CD14-positive monocyte (primary cell): ENCODE data around the gene IGSF10. TPM values are rescaled to one million over a fixed set of nuclear protein-coding genes. Genes with fewer than 3 reads are reported as not detected.

Source experiments
- DNase-seq, 3 donors: peaks; one replicate each; pipeline ENCODE4 v3.0.0-alpha.2; 2011 to 2022
- H2AFZ ChIP-seq: 2 replicates; pipeline ENCODE4 v1.6.0; 2012; ENCODE audit warnings: mild to moderate bottlenecking, low read depth, low read length, inconsistent platforms; ENCODE audit not compliant: insufficient read depth, poor library complexity, severe bottlenecking
- H3K27ac ChIP-seq, 2 donors: 1 replicate in 1 of 2; 2 replicates in 1 of 2; pipeline ENCODE4 v1.5.1; 2012 to 2013; ENCODE audit warnings: low read length in 2 of 2, control low read depth in 1 of 2, inconsistent platforms in 1 of 2, low read depth in 1 of 2, mild to moderate bottlenecking in 1 of 2
- H3K27me3 ChIP-seq, 2 donors: one replicate each; pipeline versions ENCODE4 v1.6.0 to v1.6.1; 2011 to 2013; ENCODE audit warnings: low read length in 2 of 2; ENCODE audit not compliant: control insufficient read depth in 2 of 2, insufficient read depth in 2 of 2
- H3K36me3 ChIP-seq, 2 donors: replicated peaks in 1 of 2; 1 replicate in 1 of 2; 2 replicates in 1 of 2; pipeline versions ENCODE4 v1.5.1 to v1.6.1; 2012 to 2013; ENCODE audit warnings: low read length in 2 of 2, control low read depth in 1 of 2, inconsistent platforms in 1 of 2, mild to moderate bottlenecking in 1 of 2; ENCODE audit not compliant: insufficient read depth in 2 of 2, control insufficient read depth in 1 of 2
- H3K4me1 ChIP-seq, 2 donors: 1 replicate in 1 of 2; 2 replicates in 1 of 2; pipeline versions ENCODE4 v1.5.1 to v1.6.1; 2012 to 2013; ENCODE audit warnings: low read length in 2 of 2, control low read depth in 1 of 2, inconsistent platforms in 1 of 2, mild to moderate bottlenecking in 1 of 2, moderate library complexity in 1 of 2; ENCODE audit not compliant: insufficient read depth in 2 of 2, control insufficient read depth in 1 of 2
- H3K4me2 ChIP-seq: replicated peaks from 2 replicates; pipeline ENCODE3; 2012; ENCODE audit warnings: low read length, moderate library complexity, mild to moderate bottlenecking; ENCODE audit not compliant: poor library complexity, severe bottlenecking; ENCODE audit errors: extremely low read depth
- H3K4me3 ChIP-seq, 3 experiments: fragments of 200-600 bp in 1 of 3; sonication (generic) in 1 of 3; replicated peaks in 1 of 3; 1 replicate in 2 of 3; 2 replicates in 1 of 3; pipeline ENCODE4 v1.5.1; 2011 to 2013; ENCODE audit warnings: low read length in 3 of 3, mild to moderate bottlenecking in 3 of 3, control low read depth in 2 of 3, low read depth in 2 of 3, inconsistent platforms in 1 of 3, moderate library complexity in 1 of 3
- H3K79me2 ChIP-seq: 2 replicates; pipeline ENCODE4 v1.6.0; 2012; ENCODE audit warnings: mild to moderate bottlenecking, control low read depth, inconsistent platforms, low read length, moderate library complexity; ENCODE audit not compliant: insufficient read depth
- H3K9ac ChIP-seq: 2 replicates; pipeline ENCODE4 v1.6.0; 2017; ENCODE audit warnings: low read length, mild to moderate bottlenecking; ENCODE audit not compliant: insufficient read depth, poor library complexity, severe bottlenecking
- H3K9me3 ChIP-seq, 2 donors: replicated peaks in 1 of 2; 1 replicate in 1 of 2; 2 replicates in 1 of 2; pipeline versions ENCODE4 v1.5.1 to v1.6.1; 2012 to 2013; ENCODE audit warnings: low read length in 2 of 2, control low read depth in 1 of 2; ENCODE audit not compliant: control insufficient read depth in 1 of 2, insufficient read depth in 1 of 2
- H4K20me1 ChIP-seq: 2 replicates; pipeline ENCODE4 v1.6.0; 2012; ENCODE audit warnings: mild to moderate bottlenecking, low read length, control low read depth, moderate library complexity; ENCODE audit not compliant: insufficient read depth
- H3K27ac Mint-ChIP-seq, 7 donors: one replicate each; pipeline ENCODE4 v1.8.0; 2020; ENCODE audit warnings: mild to moderate bottlenecking in 7 of 7, mixed read lengths in 7 of 7, moderate library complexity in 6 of 7, inconsistent platforms in 2 of 7
- H3K27me3 Mint-ChIP-seq, 3 donors: one replicate each; pipeline ENCODE4 v1.8.0; 2021 to 2022; ENCODE audit warnings: low read depth in 3 of 3, mild to moderate bottlenecking in 3 of 3, mixed read lengths in 3 of 3, moderate library complexity in 3 of 3, inconsistent platforms in 1 of 3
- H3K36me3 Mint-ChIP-seq, 2 donors: one replicate each; pipeline ENCODE4 v1.8.0; 2020; ENCODE audit warnings: mixed read lengths in 2 of 2, inconsistent platforms in 1 of 2, mild to moderate bottlenecking in 1 of 2
- H3K4me1 Mint-ChIP-seq: one replicate; pipeline ENCODE4 v1.8.0; 2020; ENCODE audit warnings: mild to moderate bottlenecking, mixed read lengths
- H3K4me3 Mint-ChIP-seq, 2 donors: one replicate each; pipeline ENCODE4 v1.8.0; 2020; ENCODE audit warnings: mild to moderate bottlenecking in 2 of 2, mixed read lengths in 2 of 2, moderate library complexity in 1 of 2
- H3K9me3 Mint-ChIP-seq, 7 donors: one replicate each; pipeline ENCODE4 v1.8.0; 2020 to 2022; ENCODE audit warnings: mixed read lengths in 7 of 7, mild to moderate bottlenecking in 6 of 7, moderate library complexity in 6 of 7, inconsistent platforms in 2 of 7
- WGBS: methylation state at CpG from one replicate; pipeline ENCODE4 v1.1.5; 2013; ENCODE audit warnings: missing lambda C conversion rate; ENCODE audit not compliant: insufficient coverage; 5-methylcytosine and 5-hydroxymethylcytosine counted together
- intact Hi-C, 2 donors: fragments of 100-400 bp; cut with micrococcal nuclease; formaldehyde crosslinking; loops; one replicate each; pipeline versions ENCODE4 v1.15.0 to v1.15.1; 2023
- polyA plus RNA-seq, 3 donors: library from polyadenylated mRNA; depleted of rRNA in 1 of 3; unstranded in 2 of 3; stranded (reverse) in 1 of 3; fragments of 300-500 nt in 2 of 3; fragments of >200 nt in 1 of 3; fragmentation: Illumina TruSeq in 2 of 3; gene quantifications; 1 replicate in 2 of 3; 2 replicates in 1 of 3; pipeline ENCODE4 v1.2.3, GENCODE V29; 2012 to 2021
- TF ChIP-seq, protein P1 (sequence below): fragments of 200-600 bp; IDR thresholded peaks from one replicate; pipeline ENCODE4 v1.8.0; 2022; ENCODE audit warnings: antibody characterized with exemption, mild to moderate bottlenecking

The IGSF10 gene
- polyA plus RNA-seq, 3 donors = 0.05 to 0.29 TPM; not detected in 1

DNA sequence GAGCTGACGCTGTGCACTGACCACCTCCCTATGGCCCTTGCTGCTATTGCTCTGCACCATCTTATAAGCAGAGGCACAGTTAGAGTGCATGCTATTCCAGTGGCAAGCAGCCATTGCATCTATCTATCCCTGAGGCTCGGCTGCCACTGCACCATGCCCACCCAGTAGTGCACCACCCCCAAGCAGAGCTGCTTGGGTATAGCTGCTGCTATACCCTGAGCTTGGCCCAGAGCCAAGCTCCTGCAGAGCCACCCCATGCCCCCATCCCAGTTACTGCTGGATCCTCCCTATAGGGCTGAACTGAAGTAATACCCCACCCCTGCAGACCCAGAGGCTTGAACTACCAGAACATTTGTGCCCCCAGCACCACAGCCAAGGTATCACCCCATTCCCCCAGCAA, 19.6 kb upstream of the IGSF10 start:
- Histone ChIP-seq H3K27ac (no peak overlapping the region), H3K4me1 (no peaks in the 10 kb centered on the region), H3K79me2 (no peaks in the 10 kb centered on the region), H3K36me3 (no peaks in the 10 kb centered on the region), H3K27me3 (no peaks in the 10 kb centered on the region), H3K4me3 (no peak overlapping the region), H3K9ac (no peak overlapping the region), H3K9me3 (peaks cover 4 to 15% of the 10 kb centered on the region in 2 donors), H3K4me2 (no peak overlapping the region), H4K20me1 (no peaks in the 10 kb centered on the region), H2AFZ (no peak overlapping the region)
- Mint-ChIP-seq H3K36me3 (peaks cover 0 to 3% of the 10 kb centered on the region in 2 donors), H3K4me3 (no peak overlapping the region), H3K27me3 (peaks cover 0 to under 1% (median 0%) of the 10 kb centered on the region in 3 donors), H3K4me1 (no peaks in the 10 kb centered on the region), H3K27ac (no peak overlapping the region), H3K9me3 (peaks cover 9 to 31% (median 22%) of the 10 kb centered on the region in 7 donors)
- no peak for DNase-seq
- intact Hi-C loops = no loop called here
- TF ChIP-seq, protein P1, sequence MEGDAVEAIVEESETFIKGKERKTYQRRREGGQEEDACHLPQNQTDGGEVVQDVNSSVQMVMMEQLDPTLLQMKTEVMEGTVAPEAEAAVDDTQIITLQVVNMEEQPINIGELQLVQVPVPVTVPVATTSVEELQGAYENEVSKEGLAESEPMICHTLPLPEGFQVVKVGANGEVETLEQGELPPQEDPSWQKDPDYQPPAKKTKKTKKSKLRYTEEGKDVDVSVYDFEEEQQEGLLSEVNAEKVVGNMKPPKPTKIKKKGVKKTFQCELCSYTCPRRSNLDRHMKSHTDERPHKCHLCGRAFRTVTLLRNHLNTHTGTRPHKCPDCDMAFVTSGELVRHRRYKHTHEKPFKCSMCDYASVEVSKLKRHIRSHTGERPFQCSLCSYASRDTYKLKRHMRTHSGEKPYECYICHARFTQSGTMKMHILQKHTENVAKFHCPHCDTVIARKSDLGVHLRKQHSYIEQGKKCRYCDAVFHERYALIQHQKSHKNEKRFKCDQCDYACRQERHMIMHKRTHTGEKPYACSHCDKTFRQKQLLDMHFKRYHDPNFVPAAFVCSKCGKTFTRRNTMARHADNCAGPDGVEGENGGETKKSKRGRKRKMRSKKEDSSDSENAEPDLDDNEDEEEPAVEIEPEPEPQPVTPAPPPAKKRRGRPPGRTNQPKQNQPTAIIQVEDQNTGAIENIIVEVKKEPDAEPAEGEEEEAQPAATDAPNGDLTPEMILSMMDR = no peak
- 96% methylated on average over 2 of the region's 2 CpGs for WGBS

DNA sequence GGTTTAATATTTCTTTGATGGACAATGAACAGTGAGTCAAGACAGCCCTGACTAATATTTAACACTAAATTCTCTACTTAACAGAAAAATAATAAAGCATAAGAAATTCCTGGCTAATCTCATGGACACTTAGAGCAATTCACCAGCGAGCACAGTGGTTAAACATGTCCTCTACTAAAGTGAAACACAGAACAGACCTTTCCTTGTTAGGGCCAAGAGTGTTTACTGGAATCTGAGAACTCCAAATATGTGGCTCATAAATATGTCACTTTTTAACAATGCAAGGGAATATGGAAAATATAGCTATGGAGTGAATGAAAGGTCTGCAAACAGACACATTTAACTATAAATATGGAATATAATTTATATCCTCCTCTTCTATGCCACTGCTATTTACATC, 18.6 kb upstream of the IGSF10 start:
- no CpG with 5 or more reads among the region's 1 CpG for WGBS
- H3K36me3 Mint-ChIP-seq = peaks cover 0 to 3% of the 10 kb centered on the region in 2 donors

More for the DNA sequence above, 18.6 kb upstream of the IGSF10 start:
- H3K79me2 ChIP-seq = no peaks in the 10 kb centered on the region
- H2AFZ ChIP-seq = no peak overlapping the region
- peaks cover 0 to 2% (median 0%) of the 10 kb centered on the region in 3 donors for H3K27me3 Mint-ChIP-seq
- no peak for DNase-seq
- H3K9me3 ChIP-seq = peaks cover 4 to 15% of the 10 kb centered on the region in 2 donors
- H4K20me1 ChIP-seq = no peaks in the 10 kb centered on the region
- no peaks in the 10 kb centered on the region for H3K36me3 ChIP-seq
- H3K27ac Mint-ChIP-seq = no peak overlapping the region
- intact Hi-C loops = no loop called here
- no peak overlapping the region for H3K27ac ChIP-seq
- no peak overlapping the region for H3K4me3 ChIP-seq
- H3K27me3 ChIP-seq = no peaks in the 10 kb centered on the region
- H3K4me3 Mint-ChIP-seq = no peak overlapping the region
- no peaks in the 10 kb centered on the region for H3K4me1 ChIP-seq
- TF ChIP-seq, protein P1 = no peak
- peaks cover 7 to 25% (median 17%) of the 10 kb centered on the region in 7 donors for H3K9me3 Mint-ChIP-seq
- no peak overlapping the region for H3K9ac ChIP-seq
- no peak overlapping the region for H3K4me2 ChIP-seq
- H3K4me1 Mint-ChIP-seq = no peaks in the 10 kb centered on the region
